ENCODE measurements around the gene TNN. TPM values are rescaled to one million over a fixed set of nuclear protein-coding genes. Genes with fewer than 3 reads are reported as not detected.

TNN gene
- total and polyA plus RNA-seq, 8 donors = 0.38 to 2.5 (median 1.9) TPM; not detected in 1

GRCh38 chr1:175133673-175134435 lies 66.2 kb downstream of the TNN start:
- H3K27me3 ChIP-seq = no peaks in the 10 kb centered on the region
- peaks cover 8 to 14% of the 10 kb centered on the region in 2 donors for H3K4me1 ChIP-seq
- no peak for ATAC-seq
- H3K4me3 ChIP-seq = no peak overlapping the region
- no peaks in the 10 kb centered on the region for H3K36me3 ChIP-seq
- intact Hi-C loops (cut with DNase I) = loop anchor here in 1 of 2 donors (5.0 kb wide), 1 partner anchor 102 kb away; no protein-coding TSS in a partner anchor
- TF ChIP-seq, protein P1, sequence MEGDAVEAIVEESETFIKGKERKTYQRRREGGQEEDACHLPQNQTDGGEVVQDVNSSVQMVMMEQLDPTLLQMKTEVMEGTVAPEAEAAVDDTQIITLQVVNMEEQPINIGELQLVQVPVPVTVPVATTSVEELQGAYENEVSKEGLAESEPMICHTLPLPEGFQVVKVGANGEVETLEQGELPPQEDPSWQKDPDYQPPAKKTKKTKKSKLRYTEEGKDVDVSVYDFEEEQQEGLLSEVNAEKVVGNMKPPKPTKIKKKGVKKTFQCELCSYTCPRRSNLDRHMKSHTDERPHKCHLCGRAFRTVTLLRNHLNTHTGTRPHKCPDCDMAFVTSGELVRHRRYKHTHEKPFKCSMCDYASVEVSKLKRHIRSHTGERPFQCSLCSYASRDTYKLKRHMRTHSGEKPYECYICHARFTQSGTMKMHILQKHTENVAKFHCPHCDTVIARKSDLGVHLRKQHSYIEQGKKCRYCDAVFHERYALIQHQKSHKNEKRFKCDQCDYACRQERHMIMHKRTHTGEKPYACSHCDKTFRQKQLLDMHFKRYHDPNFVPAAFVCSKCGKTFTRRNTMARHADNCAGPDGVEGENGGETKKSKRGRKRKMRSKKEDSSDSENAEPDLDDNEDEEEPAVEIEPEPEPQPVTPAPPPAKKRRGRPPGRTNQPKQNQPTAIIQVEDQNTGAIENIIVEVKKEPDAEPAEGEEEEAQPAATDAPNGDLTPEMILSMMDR (IDR thresholded peaks at IDR 0.05) = no peak
- no peak overlapping the region for H3K27ac ChIP-seq
- DNase-seq = no peak
- H3K9me3 ChIP-seq = no peaks in the 10 kb centered on the region

DNA sequence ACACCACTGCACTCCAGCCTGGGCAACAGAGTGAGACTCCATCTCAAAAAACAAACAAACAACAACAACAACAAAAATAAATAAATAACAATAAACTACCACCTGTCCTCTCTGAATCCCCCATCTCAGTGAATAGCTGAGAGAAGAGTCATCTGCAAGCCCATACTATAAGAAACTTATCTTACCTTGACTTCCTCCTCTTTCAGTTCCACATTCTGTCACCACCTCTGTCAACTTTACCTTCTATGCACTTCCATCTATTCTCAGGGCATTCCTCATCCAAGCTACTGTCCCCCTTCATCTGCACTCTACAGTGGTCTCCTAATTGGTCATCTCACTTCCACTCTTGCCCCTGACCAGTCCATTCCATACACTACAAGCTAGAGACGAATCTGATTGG lies 66.9 kb downstream of the TNN start:
- no peak for ATAC-seq
- no peak for DNase-seq
- no peak overlapping the region for H3K27ac ChIP-seq
- intact Hi-C loops (cut with DNase I) = loop anchor here in 1 of 2 donors (5.0 kb wide), 1 partner anchor 102 kb away; no protein-coding TSS in a partner anchor
- H3K4me3 ChIP-seq = no peak overlapping the region
- peaks cover 8 to 9% of the 10 kb centered on the region in 2 donors for H3K4me1 ChIP-seq
- H3K27me3 ChIP-seq = no peaks in the 10 kb centered on the region
- no peaks in the 10 kb centered on the region for H3K9me3 ChIP-seq
- no peaks in the 10 kb centered on the region for H3K36me3 ChIP-seq
- TF ChIP-seq, protein P1 (IDR thresholded peaks at IDR 0.05) = no peak

DNA sequence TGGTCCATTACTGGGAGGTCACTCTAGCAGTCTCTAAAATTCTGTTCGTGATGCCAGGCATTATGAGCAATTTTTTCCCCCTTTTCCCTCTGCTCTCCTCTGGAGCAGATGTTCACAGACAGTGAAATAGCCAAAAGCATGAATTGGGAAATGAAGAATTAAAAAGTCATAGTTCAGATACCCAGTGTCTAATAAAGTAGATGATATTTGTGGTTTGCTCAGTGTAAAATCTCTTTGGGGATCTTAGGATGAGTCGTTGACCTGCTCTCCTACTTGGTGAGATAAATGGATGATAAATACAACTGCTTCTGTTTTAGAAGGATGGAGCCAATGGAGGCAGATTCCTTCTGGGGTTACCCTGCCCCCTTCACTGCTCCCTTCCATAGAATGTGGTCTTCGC lies 68.6 kb downstream of the TNN start:
- DNase-seq = no peak
- Histone ChIP-seq H3K27me3 (no peaks in the 10 kb centered on the region), H3K9me3 (no peaks in the 10 kb centered on the region), H3K4me1 (no peaks in the 10 kb centered on the region), H3K4me3 (no peak overlapping the region), H3K27ac (no peak overlapping the region), H3K36me3 (no peaks in the 10 kb centered on the region)
- ATAC-seq = no peak
- intact Hi-C loops (cut with DNase I) = no loop called here
- TF ChIP-seq, protein P1 (IDR thresholded peaks at IDR 0.05) = no peak

DNA sequence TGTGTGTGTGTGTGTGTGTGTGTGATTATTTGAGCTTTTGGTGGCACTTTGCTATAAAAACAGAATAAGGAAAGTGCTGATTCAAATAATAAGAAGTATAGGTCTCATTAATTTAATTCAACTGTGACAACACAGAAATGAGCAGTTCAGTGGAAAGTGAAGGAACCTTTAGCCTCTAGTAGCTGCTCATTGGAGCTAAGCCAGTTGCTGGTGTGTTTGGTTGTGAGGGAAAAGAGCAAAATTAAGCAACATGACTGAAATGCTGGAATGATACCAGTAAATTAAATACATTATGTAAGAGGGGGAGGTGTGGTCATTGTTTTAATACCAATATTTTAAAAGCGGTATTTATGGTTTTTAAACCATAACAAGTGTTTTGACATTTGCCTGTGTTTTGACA lies 69.7 kb downstream of the TNN start:
- Histone ChIP-seq H3K27me3 (no peaks in the 10 kb centered on the region), H3K27ac (no peak overlapping the region), H3K4me3 (no peak overlapping the region), H3K4me1 (no peaks in the 10 kb centered on the region), H3K9me3 (no peaks in the 10 kb centered on the region), H3K36me3 (no peaks in the 10 kb centered on the region)
- DNase-seq = peak in 1 of 4 donors; percentile 40
- TF ChIP-seq, protein P1 (IDR thresholded peaks at IDR 0.05) = no peak
- ATAC-seq = no peak
- intact Hi-C loops (cut with DNase I) = no loop called here

GRCh38 chr1:175138579-175138978 lies 70.9 kb downstream of the TNN start:
- no peak overlapping the region for H3K4me3 ChIP-seq
- H3K36me3 ChIP-seq = no peaks in the 10 kb centered on the region
- no peaks in the 10 kb centered on the region for H3K4me1 ChIP-seq
- ATAC-seq (no peak), DNase-seq (no peak)
- H3K27ac ChIP-seq = no peak overlapping the region
- H3K27me3 ChIP-seq = no peaks in the 10 kb centered on the region
- no peaks in the 10 kb centered on the region for H3K9me3 ChIP-seq
- intact Hi-C loops (cut with DNase I) = no loop called here
- TF ChIP-seq, protein P1 (IDR thresholded peaks at IDR 0.05) = no peak

All from left lung (tissue), 10 donors.